GM12891 (cell line): ENCODE data around the gene CREB5.

Experiments
- POLR2AphosphoS5 ChIP-seq: IDR thresholded peaks from 2 replicates; pipeline ENCODE4 v1.6.1; 2011; ENCODE audit warnings: low read depth, low read length, control low read depth
- TAF1 ChIP-seq: IDR thresholded peaks from 2 replicates; pipeline ENCODE4 v1.6.1; 2011; ENCODE audit warnings: low read depth, low read length, control low read depth

DNA sequence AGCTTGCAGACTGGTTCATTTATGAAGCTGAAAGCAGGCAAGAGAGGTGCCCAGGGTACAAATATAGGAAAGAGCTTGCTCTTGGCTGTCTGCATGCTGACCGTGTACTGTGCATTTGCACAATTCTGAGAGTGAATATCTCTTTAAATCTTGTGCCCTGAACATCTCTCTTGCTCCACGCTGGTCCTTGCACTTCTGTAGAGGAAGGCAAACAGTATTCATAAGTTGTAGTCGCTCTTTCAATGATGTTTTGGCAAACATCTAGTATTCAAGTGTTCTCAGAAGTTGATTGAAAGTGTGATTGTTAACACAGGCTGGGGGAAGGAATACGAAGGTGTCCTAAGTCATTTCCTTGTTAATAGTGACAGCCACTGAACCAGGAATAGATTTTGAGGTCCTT, 332.6 kb downstream of the CREB5 start:
- TF ChIP-seq POLR2AphosphoS5 (no peak), TAF1 (no peak)
